Progenitor cell of endocrine pancreas (in vitro differentiated cells): ENCODE measurements around the gene TRAPPC4. TPM values are rescaled to one million over a fixed set of nuclear protein-coding genes. Genes with fewer than 3 reads are reported as not detected.
A peak's percentile ranks its signal among the peaks of the same experiment; 100 is the strongest.
"Not testable (repeated sequence)": the region's sequence is repeated elsewhere in the genome, so short reads cannot be mapped to it uniquely, and the experiment has no call there.

Experiments
- DNase-seq: peaks from one replicate; pipeline ENCODE4 v3.0.0; 2021; ENCODE audit warnings: low spot score; ENCODE audit not compliant: unreplicated experiment
- H3K27ac Mint-ChIP-seq: 2 replicates; pipeline ENCODE4 v1.8.0; 2021; ENCODE audit warnings: mild to moderate bottlenecking, moderate library complexity, mixed read lengths
- H3K27me3 Mint-ChIP-seq: 2 replicates; pipeline ENCODE4 v1.8.0; 2021; ENCODE audit warnings: mixed read lengths
- H3K36me3 Mint-ChIP-seq: 2 replicates; pipeline ENCODE4 v1.8.0; 2022; ENCODE audit warnings: mixed read lengths; ENCODE audit not compliant: insufficient read depth
- H3K4me1 Mint-ChIP-seq: 2 replicates; pipeline ENCODE4 v1.8.0; 2021; ENCODE audit warnings: low read depth, mixed read lengths
- H3K4me3 Mint-ChIP-seq: 2 replicates; pipeline ENCODE4 v1.8.0; 2021; ENCODE audit warnings: low read depth, mild to moderate bottlenecking, moderate library complexity, mixed read lengths
- H3K9me3 Mint-ChIP-seq: 2 replicates; pipeline ENCODE4 v1.8.0; 2021; ENCODE audit warnings: low read depth, mixed read lengths
- CTCF ChIP-seq: fragments of 200-600 bp; sonication (generic); IDR thresholded peaks from one replicate; pipeline ENCODE4 v1.5.0; 2021; ENCODE audit warnings: antibody characterized with exemption, mild to moderate bottlenecking; ENCODE audit not compliant: unreplicated experiment
- total RNA-seq: library from RNA; stranded (reverse); gene quantifications from 2 replicates; pipeline ENCODE4 v1.2.1, GENCODE V29; 2021

Gene TRAPPC4
- total RNA-seq, 1 donor from 2014 or later = 60.3 TPM

- peak overlapping the region; percentile 83 for H3K4me3 Mint-ChIP-seq
- no peaks in the 10 kb centered on the region for H3K9me3 Mint-ChIP-seq
- no peak for TF ChIP-seq CTCF
- no peak for DNase-seq
- H3K27me3 Mint-ChIP-seq = no peaks in the 10 kb centered on the region
- peak overlapping the region; percentile 88 for H3K27ac Mint-ChIP-seq
- peaks cover 20% of the 10 kb centered on the region for H3K4me1 Mint-ChIP-seq
- H3K36me3 Mint-ChIP-seq = peaks cover 17% of the 10 kb centered on the region
Measured at GRCh38 chr11:119055901-119056300, 37.3 kb downstream of the TRAPPC4 start.

- TF ChIP-seq CTCF = peak; percentile 27
- H3K4me1 Mint-ChIP-seq = peaks cover 20% of the 10 kb centered on the region
- peak; percentile 27 for DNase-seq
- peak overlapping the region; percentile 83 for H3K4me3 Mint-ChIP-seq
- peak overlapping the region; percentile 96 for H3K27ac Mint-ChIP-seq
- no peaks in the 10 kb centered on the region for H3K9me3 Mint-ChIP-seq
- peaks cover 17% of the 10 kb centered on the region for H3K36me3 Mint-ChIP-seq
- no peaks in the 10 kb centered on the region for H3K27me3 Mint-ChIP-seq
Measured at GRCh38 chr11:119056421-119056999, 37.9 kb downstream of the TRAPPC4 start.

DNA sequence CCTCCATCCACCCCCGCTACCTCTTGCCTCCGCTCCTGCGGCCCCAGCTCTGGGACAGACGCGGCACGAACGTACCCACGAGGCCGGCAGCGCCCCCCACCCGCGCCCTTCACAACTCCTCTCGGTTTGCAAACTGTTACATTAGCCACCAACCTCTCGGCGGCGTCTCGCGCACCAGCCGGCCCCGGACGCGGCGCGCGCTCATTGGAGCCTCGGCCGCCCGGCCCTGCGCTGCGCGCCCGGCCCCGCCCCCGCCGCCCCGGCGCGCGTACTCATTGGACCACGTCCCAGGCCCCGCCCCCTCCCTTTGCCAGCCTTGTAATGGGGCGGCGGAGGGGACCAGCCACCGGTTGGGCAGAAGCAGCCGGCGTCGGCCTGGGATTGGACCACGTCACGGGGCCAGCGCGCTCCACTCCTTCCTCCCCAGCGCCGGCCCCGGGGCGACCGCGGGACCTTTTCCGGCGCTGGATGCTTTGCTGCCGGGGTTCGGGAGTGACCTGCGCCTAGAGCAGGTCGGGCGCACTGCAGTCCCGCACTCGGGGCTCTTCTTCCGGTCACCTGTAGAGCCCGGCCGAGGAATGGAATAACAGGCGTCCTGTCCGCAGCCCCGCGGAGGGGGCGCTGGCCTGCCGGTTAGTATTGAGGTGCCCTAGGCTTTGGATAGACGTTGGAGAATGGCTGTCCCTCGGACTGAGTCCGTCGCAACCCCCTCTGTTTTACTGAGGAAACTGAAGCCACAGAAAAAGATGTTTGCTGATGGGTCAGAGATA, 38.6 kb downstream of the TRAPPC4 start, which contains the start of gene HYOU1:
TSS of gene HYOU1 (minus strand) at position 206 of the 770 bp plus-strand sequence. CDS start 1,045 bp downstream, outside the sequence.
- H3K4me3 Mint-ChIP-seq = peak within 1 kb of the TSS; percentile 83
- peak; percentile 98 for DNase-seq
- peak; percentile 49 for TF ChIP-seq CTCF
- H3K27ac Mint-ChIP-seq = peak within 1 kb of the TSS; percentile 96
- peaks cover 20% of the 10 kb centered on the region for H3K4me1 Mint-ChIP-seq
- no peaks in the 10 kb centered on the region for H3K9me3 Mint-ChIP-seq
- H3K36me3 Mint-ChIP-seq = peaks cover 16% of the 10 kb centered on the region
- no peaks in the 10 kb centered on the region for H3K27me3 Mint-ChIP-seq

DNA sequence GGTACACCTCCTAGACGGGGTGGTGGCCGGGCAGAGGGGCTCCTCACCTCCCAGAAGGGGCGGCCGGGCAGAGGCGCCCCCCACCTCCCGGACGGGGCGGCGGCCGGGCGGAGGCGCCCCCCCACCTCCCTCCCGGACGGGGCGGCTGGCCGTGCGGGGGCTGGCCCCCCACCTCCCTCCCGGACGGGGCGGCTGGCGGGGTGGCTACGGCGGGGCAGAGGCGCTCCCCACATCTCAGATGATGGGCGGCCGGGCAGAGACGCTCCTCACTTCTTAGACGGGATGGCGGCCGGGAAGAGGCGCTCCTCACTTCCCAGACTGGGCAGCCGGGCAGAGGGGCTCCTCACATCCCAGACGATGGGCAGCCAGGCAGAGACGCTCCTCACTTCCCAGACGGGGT, 40.6 kb downstream of the TRAPPC4 start:
- not testable (repeated sequence) for H3K9me3 Mint-ChIP-seq

GRCh38 chr11:119061256-119061655, 42.7 kb downstream of the TRAPPC4 start:
- H3K36me3 Mint-ChIP-seq = no peaks in the 10 kb centered on the region
- no peaks in the 10 kb centered on the region for H3K27me3 Mint-ChIP-seq
- H3K4me3 Mint-ChIP-seq = no peak overlapping the region
- H3K27ac Mint-ChIP-seq = no peak overlapping the region
- no peak for DNase-seq
- no peak for TF ChIP-seq CTCF
- no peaks in the 10 kb centered on the region for H3K9me3 Mint-ChIP-seq
- peaks cover 12% of the 10 kb centered on the region for H3K4me1 Mint-ChIP-seq

More for the DNA sequence above, 40.6 kb downstream of the TRAPPC4 start:
- DNase-seq, H3K27me3 Mint-ChIP-seq, H3K36me3 Mint-ChIP-seq, H3K4me3 Mint-ChIP-seq: not testable (repeated sequence)
- H3K27ac Mint-ChIP-seq = peak overlapping the region; percentile 67
- peaks cover 20% of the 10 kb centered on the region for H3K4me1 Mint-ChIP-seq
